H9 (cell line): ENCODE measurements around the gene RAB11A. TPM values are rescaled to one million over a fixed set of nuclear protein-coding genes. Genes with fewer than 3 reads are reported as not detected.

Experiments used
- DNase-seq: peaks from one replicate; pipeline ENCODE4 v3.0.0-alpha.2; 2017
- H2AFZ ChIP-seq: one replicate; pipeline ENCODE4 v1.6.1; 2013; ENCODE audit warnings: mild to moderate bottlenecking, low read length, control low read depth, moderate library complexity
- H2AK5ac ChIP-seq: 2 replicates; pipeline ENCODE4 v1.6.1; 2013; ENCODE audit warnings: low read length, control low read depth, mixed read lengths; ENCODE audit not compliant: insufficient read length
- H2BK120ac ChIP-seq: one replicate; pipeline ENCODE4 v1.6.1; 2013; ENCODE audit warnings: low read depth, mild to moderate bottlenecking, low read length, control low read depth, inconsistent platforms; ENCODE audit not compliant: poor library complexity, severe bottlenecking
- H2BK12ac ChIP-seq: 2 replicates; pipeline ENCODE4 v1.6.1; 2013; ENCODE audit warnings: low read length, control low read depth, mixed read lengths, low read depth; ENCODE audit not compliant: insufficient read length
- H2BK15ac ChIP-seq: 2 replicates; pipeline ENCODE4 v1.6.1; 2013; ENCODE audit warnings: low read depth, low read length, control low read depth
- H2BK20ac ChIP-seq: one replicate; pipeline ENCODE4 v1.6.1; 2013; ENCODE audit warnings: low read depth, mild to moderate bottlenecking, low read length, control low read depth, inconsistent platforms; ENCODE audit not compliant: poor library complexity, severe bottlenecking
- H2BK5ac ChIP-seq: 2 replicates; pipeline ENCODE4 v1.6.1; 2013; ENCODE audit warnings: low read length, control low read depth, mixed read lengths; ENCODE audit not compliant: insufficient read length
- H3K14ac ChIP-seq: 2 replicates; pipeline ENCODE4 v1.6.1; 2013; ENCODE audit warnings: low read length, control low read depth; ENCODE audit not compliant: insufficient read depth
- H3K18ac ChIP-seq: 2 replicates; pipeline ENCODE4 v1.6.1; 2013; ENCODE audit warnings: low read depth, mild to moderate bottlenecking, mixed read lengths, low read length, control low read depth; ENCODE audit not compliant: insufficient read length
- H3K23ac ChIP-seq: 2 replicates; pipeline ENCODE4 v1.6.1; 2013; ENCODE audit warnings: low read length, control low read depth, mixed read lengths, low read depth; ENCODE audit not compliant: insufficient read length
- H3K23me2 ChIP-seq: 2 replicates; pipeline ENCODE4 v1.6.1; 2013; ENCODE audit warnings: low read depth, mild to moderate bottlenecking, mixed read lengths, low read length, control low read depth; ENCODE audit not compliant: insufficient read length, poor library complexity, severe bottlenecking
- H3K27ac ChIP-seq: 2 replicates; pipeline ENCODE4 v1.5.1; 2013; ENCODE audit warnings: low read length, control low read depth, mixed read lengths, low read depth; ENCODE audit not compliant: insufficient read length
- H3K27me3 ChIP-seq: 2 replicates; pipeline ENCODE4 v1.6.1; 2013; ENCODE audit warnings: low read length, control low read depth, inconsistent platforms; ENCODE audit not compliant: insufficient read depth
- H3K4ac ChIP-seq: 2 replicates; pipeline ENCODE4 v1.6.1; 2013; ENCODE audit warnings: low read depth, mild to moderate bottlenecking, control low read depth, inconsistent platforms, low read length, moderate library complexity
- H3K4me1 ChIP-seq: 2 replicates; pipeline ENCODE4 v1.6.1; 2013; ENCODE audit warnings: low read length, control low read depth, inconsistent platforms; ENCODE audit not compliant: insufficient read depth
- H3K4me2 ChIP-seq: 2 replicates; pipeline ENCODE4 v1.6.1; 2013; ENCODE audit warnings: low read length, control low read depth, mixed read lengths; ENCODE audit not compliant: insufficient read length, insufficient read depth
- H3K56ac ChIP-seq: 2 replicates; pipeline ENCODE4 v1.6.1; 2013; ENCODE audit warnings: low read depth, mild to moderate bottlenecking, mixed read lengths, low read length, control low read depth; ENCODE audit not compliant: insufficient read length
- H3K79me1 ChIP-seq: 2 replicates; pipeline ENCODE4 v1.6.1; 2013; ENCODE audit warnings: low read depth, mild to moderate bottlenecking, moderate library complexity, low read length, control low read depth, inconsistent platforms; ENCODE audit not compliant: insufficient read depth, poor library complexity, severe bottlenecking
- H3K79me2 ChIP-seq: 2 replicates; pipeline ENCODE4 v1.6.1; 2013; ENCODE audit warnings: low read length, control low read depth, inconsistent platforms; ENCODE audit not compliant: insufficient read depth
- H3K9ac ChIP-seq: 2 replicates; pipeline ENCODE4 v1.6.1; 2013; ENCODE audit warnings: low read length, control low read depth, mixed read lengths; ENCODE audit not compliant: insufficient read length; ENCODE audit errors: extremely low read depth
- H3K9me3 ChIP-seq: one replicate; pipeline ENCODE4 v1.6.1; 2013; ENCODE audit warnings: low read depth, low read length, inconsistent platforms; ENCODE audit not compliant: control insufficient read depth
- H3T11ph ChIP-seq: one replicate; pipeline ENCODE4 v1.6.1; 2013; ENCODE audit warnings: mild to moderate bottlenecking, low read length, control low read depth, inconsistent platforms
- H4K20me1 ChIP-seq: one replicate; pipeline ENCODE4 v1.6.1; 2013; ENCODE audit not compliant: control insufficient read depth, insufficient read length, insufficient read depth
- H4K5ac ChIP-seq: 2 replicates; pipeline ENCODE4 v1.6.1; 2013; ENCODE audit warnings: low read depth, mild to moderate bottlenecking, mixed read lengths, low read length, control low read depth; ENCODE audit not compliant: insufficient read length
- H4K8ac ChIP-seq: replicated peaks from 2 replicates; pipeline ENCODE4 v1.6.1; 2013; ENCODE audit warnings: low read length, control low read depth, mixed read lengths, low read depth; ENCODE audit not compliant: insufficient read length
- H4K91ac ChIP-seq: 2 replicates; pipeline ENCODE4 v1.6.1; 2013; ENCODE audit warnings: low read depth, mild to moderate bottlenecking, moderate library complexity, mixed read lengths, low read length, control low read depth; ENCODE audit not compliant: insufficient read length
- H3K27ac Mint-ChIP-seq, 3 experiments: 2 replicates in 2 of 3; 3 replicates in 1 of 3; pipeline ENCODE4 v1.8.0; 2020 to 2021; ENCODE audit warnings: mixed read lengths in 3 of 3, mild to moderate bottlenecking in 1 of 3, moderate library complexity in 1 of 3
- H3K27me3 Mint-ChIP-seq: 2 replicates; pipeline ENCODE4 v1.8.0; 2021; ENCODE audit warnings: low read depth, mild to moderate bottlenecking, moderate library complexity, mixed read lengths
- H3K36me3 Mint-ChIP-seq, 3 experiments: 2 replicates in 2 of 3; 3 replicates in 1 of 3; pipeline ENCODE4 v1.8.0; 2020 to 2021; ENCODE audit warnings: low read depth in 3 of 3, mixed read lengths in 3 of 3; ENCODE audit not compliant: insufficient read depth in 1 of 3
- H3K4me1 Mint-ChIP-seq, 2 experiments: 2 replicates each; pipeline ENCODE4 v1.8.0; 2020; ENCODE audit warnings: mixed read lengths in 2 of 2
- H3K4me3 Mint-ChIP-seq, 2 experiments: 2 replicates in 1 of 2; 3 replicates in 1 of 2; pipeline ENCODE4 v1.8.0; 2020 to 2021; ENCODE audit warnings: mild to moderate bottlenecking in 2 of 2, mixed read lengths in 2 of 2, moderate library complexity in 1 of 2
- H3K9me3 Mint-ChIP-seq, 2 experiments: 2 replicates in 1 of 2; 3 replicates in 1 of 2; pipeline ENCODE4 v1.8.0; 2020; ENCODE audit warnings: mild to moderate bottlenecking in 2 of 2, mixed read lengths in 2 of 2, moderate library complexity in 1 of 2
- WGBS: extraction: QIAGEN DNeasy Blood & Tissue Kit; methylation state at CpG from one replicate; pipeline ENCODE4 v1.1.7; 2013; ENCODE audit warnings: missing lambda C conversion rate, low lambda C conversion rate, mixed read lengths; ENCODE audit not compliant: insufficient read length; ENCODE audit errors: extremely low coverage; 5-methylcytosine and 5-hydroxymethylcytosine counted together
- total RNA-seq: library from RNA; stranded (reverse); gene quantifications from 2 replicates; pipeline ENCODE4 v1.2.1, GENCODE V29; 2021
- TF ChIP-seq, protein P1 (sequence below): fragments of 200-600 bp; sonication (generic); conservative IDR thresholded peaks from 3 replicates; pipeline ENCODE4 v1.8.0; 2021; ENCODE audit warnings: antibody characterized with exemption, mild to moderate bottlenecking

The RAB11A gene
- total RNA-seq, 1 experiment from 2014 or later, result 217 TPM

DNA sequence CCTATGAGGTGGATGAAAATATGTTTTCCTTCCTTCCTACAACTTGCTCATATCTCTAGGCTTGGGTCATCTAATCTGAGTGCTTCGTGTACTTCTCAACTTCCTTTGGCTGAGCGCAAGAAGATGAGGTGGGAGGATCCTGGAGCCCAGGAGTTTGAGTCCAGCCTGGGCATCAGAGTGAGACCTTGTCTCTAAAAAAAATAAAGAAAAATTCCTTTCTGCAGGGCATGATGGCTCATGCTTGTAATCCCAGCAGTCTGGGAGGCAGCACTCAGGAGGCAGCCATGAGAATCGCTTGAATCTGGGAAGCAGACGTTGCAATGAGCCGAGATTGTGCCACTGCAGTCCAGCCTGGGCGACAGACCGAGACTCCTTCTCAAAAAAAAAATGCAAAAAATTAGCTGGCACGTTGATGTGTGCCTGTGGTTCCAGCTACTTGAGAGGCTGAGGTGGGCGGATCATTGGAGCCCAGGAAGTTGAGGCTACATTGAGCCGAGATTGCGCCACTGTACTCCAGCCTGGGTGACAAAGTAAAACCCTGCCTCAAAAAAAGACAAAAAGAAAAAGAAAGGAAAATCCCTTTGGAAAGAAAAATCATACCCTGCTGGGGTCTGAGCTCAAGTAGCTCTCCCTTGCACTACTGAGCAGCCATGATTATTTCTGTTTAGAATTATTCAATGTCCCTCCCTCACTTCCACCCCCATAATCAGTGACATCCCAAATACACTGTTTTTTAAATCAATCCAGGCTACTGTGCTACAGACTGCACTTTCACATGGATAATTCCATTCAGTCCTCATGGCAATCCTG is 28.0 kb upstream of the RAB11A start:
- Histone ChIP-seq H3K14ac (no peak overlapping the region), H2BK120ac (no peak overlapping the region), H3T11ph (no peak overlapping the region), H3K4me1 (no peaks in the 10 kb centered on the region; the same call in 1 of the 2 replicates), H3K56ac (no peak overlapping the region), H2BK12ac (no peak overlapping the region), H3K9me3 (no peaks in the 10 kb centered on the region), H3K4me2 (no peak overlapping the region), H3K18ac (no peak overlapping the region), H2AFZ (no peak overlapping the region), H3K79me2 (no peaks in the 10 kb centered on the region), H3K4ac (no peak overlapping the region), H4K91ac (no peak overlapping the region), H3K27me3 (no peaks in the 10 kb centered on the region), H3K23ac (no peak overlapping the region), H3K27ac (no peak overlapping the region), H4K8ac (no peak overlapping the region), H4K5ac (no peak overlapping the region), H2BK5ac (no peak overlapping the region), H2AK5ac (no peak overlapping the region), H3K79me1 (no peaks in the 10 kb centered on the region), H4K20me1 (no peaks in the 10 kb centered on the region), H2BK15ac (no peak overlapping the region), H2BK20ac (no peak overlapping the region), H3K9ac (no peak overlapping the region), H3K23me2 (no peaks in the 10 kb centered on the region)
- Mint-ChIP-seq H3K36me3 (no peaks in the 10 kb centered on the region), H3K27me3 (no peaks in the 10 kb centered on the region), H3K4me1 (peaks cover 2 to 8% of the 10 kb centered on the region in 2 experiments; a peak in 3 of 4 replicates), H3K4me3 (no peak overlapping the region), H3K27ac (peak overlapping the region in 2 of 3 experiments; percentile 36 to 55; a peak in 3 of 7 replicates), H3K9me3 (peaks cover 2 to 3% of the 10 kb centered on the region in 2 experiments; a peak in 2 of 5 replicates)
- DNase-seq, result no peak
- WGBS, result no CpG with 5 or more reads among the region's 11 CpGs
- TF ChIP-seq, protein P1, sequence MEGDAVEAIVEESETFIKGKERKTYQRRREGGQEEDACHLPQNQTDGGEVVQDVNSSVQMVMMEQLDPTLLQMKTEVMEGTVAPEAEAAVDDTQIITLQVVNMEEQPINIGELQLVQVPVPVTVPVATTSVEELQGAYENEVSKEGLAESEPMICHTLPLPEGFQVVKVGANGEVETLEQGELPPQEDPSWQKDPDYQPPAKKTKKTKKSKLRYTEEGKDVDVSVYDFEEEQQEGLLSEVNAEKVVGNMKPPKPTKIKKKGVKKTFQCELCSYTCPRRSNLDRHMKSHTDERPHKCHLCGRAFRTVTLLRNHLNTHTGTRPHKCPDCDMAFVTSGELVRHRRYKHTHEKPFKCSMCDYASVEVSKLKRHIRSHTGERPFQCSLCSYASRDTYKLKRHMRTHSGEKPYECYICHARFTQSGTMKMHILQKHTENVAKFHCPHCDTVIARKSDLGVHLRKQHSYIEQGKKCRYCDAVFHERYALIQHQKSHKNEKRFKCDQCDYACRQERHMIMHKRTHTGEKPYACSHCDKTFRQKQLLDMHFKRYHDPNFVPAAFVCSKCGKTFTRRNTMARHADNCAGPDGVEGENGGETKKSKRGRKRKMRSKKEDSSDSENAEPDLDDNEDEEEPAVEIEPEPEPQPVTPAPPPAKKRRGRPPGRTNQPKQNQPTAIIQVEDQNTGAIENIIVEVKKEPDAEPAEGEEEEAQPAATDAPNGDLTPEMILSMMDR, result no peak
